Body of pancreas (tissue), 4 donors: ENCODE results near the gene TCF3. TPM values are rescaled to one million over a fixed set of nuclear protein-coding genes. Genes with fewer than 3 reads are reported as not detected.

Source experiments
- ATAC-seq: fragments of 150-250 bp; one replicate; pipeline ENCODE4 v1.9.1; 2016
- DNase-seq, 4 donors: peaks; one replicate each; pipeline ENCODE4 v3.0.0-alpha.2; 2019
- H3K27ac ChIP-seq, 4 donors: fragments of 200-600 bp; sonication (generic); 1 replicate in 3 of 4; 2 replicates in 1 of 4; pipeline versions ENCODE4 v1.5.1 to v1.6.1; 2016 to 2019; ENCODE audit warnings: mild to moderate bottlenecking in 1 of 4, mixed read lengths in 1 of 4, moderate library complexity in 1 of 4
- H3K27me3 ChIP-seq, 2 donors: fragments of 200-600 bp; sonication (generic); one replicate each; pipeline ENCODE4 v1.6.0; 2016; ENCODE audit warnings: mild to moderate bottlenecking in 1 of 2
- H3K36me3 ChIP-seq, 2 donors: fragments of 200-600 bp; sonication (generic); replicated peaks in 1 of 2; 2 replicates each; pipeline ENCODE4 v1.5.1; 2016; ENCODE audit warnings: low read depth in 2 of 2; ENCODE audit not compliant: insufficient read depth in 1 of 2
- H3K4me1 ChIP-seq: fragments of 200-600 bp; sonication (generic); one replicate; pipeline ENCODE4 v1.6.0; 2016
- H3K4me3 ChIP-seq, 2 donors: fragments of 200-600 bp; sonication (generic); 1 replicate in 1 of 2; 2 replicates in 1 of 2; pipeline ENCODE4 v1.5.1; 2016 to 2019
- H3K9me3 ChIP-seq, 3 donors: fragments of 200-600 bp; sonication (generic); 1 replicate in 2 of 3; 2 replicates in 1 of 3; pipeline ENCODE4 v1.5.1; 2016
- CTCF ChIP-seq, 7 experiments: fragments of 450-650 bp in 4 of 7; fragments of 200-600 bp in 3 of 7; sonication (generic) in 3 of 7; IDR thresholded peaks; one replicate each; pipeline ENCODE4 v1.5.1; 2016 to 2019; ENCODE audit warnings: antibody characterized with exemption in 7 of 7
- POLR2A ChIP-seq, 3 donors: fragments of 450-650 bp; IDR thresholded peaks; one replicate each; pipeline ENCODE4 v1.6.1; 2016; ENCODE audit warnings: antibody characterized with exemption in 3 of 3, mild to moderate bottlenecking in 2 of 3
- WGBS, 2 donors: methylation state at CpG; one replicate each; pipeline ENCODE4 v1.1.5; 2017; 5-methylcytosine and 5-hydroxymethylcytosine counted together
- intact Hi-C: fragments of 100-400 bp; cut with DNase I; formaldehyde crosslinking; loops from one replicate; pipeline ENCODE4 v1.15.1; 2023
- total RNA-seq, 2 donors: library from RNA; depleted of rRNA; stranded (reverse); fragments of >200 nt; gene quantifications; one replicate each; pipeline ENCODE4 v1.1.0, GENCODE V29; 2016

The TCF3 gene
- total RNA-seq, 2 donors from 2014 or later: 23.7 to 25.4 TPM

GRCh38 chr19:1631557-1632100, 20.8 kb downstream of the TCF3 start:
- ATAC-seq (no peak), DNase-seq (no peak)
- Histone ChIP-seq H3K27ac (no peak overlapping the region), H3K27me3 (no peaks in the 10 kb centered on the region), H3K4me3 (no peak overlapping the region), H3K9me3 (no peaks in the 10 kb centered on the region), H3K4me1 (no peaks in the 10 kb centered on the region), H3K36me3 (peaks cover 0 to 3% of the 10 kb centered on the region in 2 donors)
- TF ChIP-seq POLR2A (IDR thresholded peaks at IDR 0.05) (no peak), CTCF (IDR thresholded peaks at IDR 0.05) (no peak)
- WGBS, 2 donors: 95 to 100% methylated on average over 4 to 23 of the region's 31 CpGs
- intact Hi-C loops: no loop called here

- H3K4me3 ChIP-seq: no peak overlapping the region
- DNase-seq (no peak), ATAC-seq (no peak)
- no peaks in the 10 kb centered on the region for H3K4me1 ChIP-seq
- TF ChIP-seq POLR2A (IDR thresholded peaks at IDR 0.05): no peak
- no peak for TF ChIP-seq CTCF (IDR thresholded peaks at IDR 0.05)
- peaks cover 0 to 3% of the 10 kb centered on the region in 2 donors for H3K36me3 ChIP-seq
- intact Hi-C loops: no loop called here
- 83 to 94% methylated on average over 1 to 17 of the region's 17 CpGs for whole genome bisulfite sequencing, 2 donors
- no peak overlapping the region for H3K27ac ChIP-seq
- H3K27me3 ChIP-seq: no peaks in the 10 kb centered on the region
- no peaks in the 10 kb centered on the region for H3K9me3 ChIP-seq
Measured at GRCh38 chr19:1630811-1631210, 21.6 kb downstream of the TCF3 start.

GRCh38 chr19:1630012-1630411, 22.4 kb downstream of the TCF3 start:
- intact Hi-C loops: no loop called here
- H3K4me1 ChIP-seq: no peaks in the 10 kb centered on the region
- H3K27ac ChIP-seq: no peak overlapping the region
- TF ChIP-seq POLR2A (IDR thresholded peaks at IDR 0.05) (no peak), CTCF (IDR thresholded peaks at IDR 0.05) (no peak)
- ATAC-seq (no peak), DNase-seq (no peak)
- H3K9me3 ChIP-seq: no peaks in the 10 kb centered on the region
- no peak overlapping the region for H3K4me3 ChIP-seq
- H3K36me3 ChIP-seq: peaks cover 0 to 3% of the 10 kb centered on the region in 2 donors
- 87 to 90% methylated on average over 12 to 20 of the region's 20 CpGs for WGBS, 2 donors
- no peaks in the 10 kb centered on the region for H3K27me3 ChIP-seq

GRCh38 chr19:1629256-1629808, 23.1 kb downstream of the TCF3 start:
- ATAC-seq (no peak), DNase-seq (no peak)
- H3K27me3 ChIP-seq: no peaks in the 10 kb centered on the region
- no peak overlapping the region for H3K27ac ChIP-seq
- no peak for TF ChIP-seq POLR2A (IDR thresholded peaks at IDR 0.05)
- no peak for TF ChIP-seq CTCF (IDR thresholded peaks at IDR 0.05)
- no peaks in the 10 kb centered on the region for H3K4me1 ChIP-seq
- WGBS, 2 donors: 91 to 93% methylated on average over 15 to 21 of the region's 24 CpGs
- no peak overlapping the region for H3K4me3 ChIP-seq
- H3K36me3 ChIP-seq: peaks cover 0 to 3% of the 10 kb centered on the region in 2 donors
- intact Hi-C loops: no loop called here
- H3K9me3 ChIP-seq: no peaks in the 10 kb centered on the region

DNA sequence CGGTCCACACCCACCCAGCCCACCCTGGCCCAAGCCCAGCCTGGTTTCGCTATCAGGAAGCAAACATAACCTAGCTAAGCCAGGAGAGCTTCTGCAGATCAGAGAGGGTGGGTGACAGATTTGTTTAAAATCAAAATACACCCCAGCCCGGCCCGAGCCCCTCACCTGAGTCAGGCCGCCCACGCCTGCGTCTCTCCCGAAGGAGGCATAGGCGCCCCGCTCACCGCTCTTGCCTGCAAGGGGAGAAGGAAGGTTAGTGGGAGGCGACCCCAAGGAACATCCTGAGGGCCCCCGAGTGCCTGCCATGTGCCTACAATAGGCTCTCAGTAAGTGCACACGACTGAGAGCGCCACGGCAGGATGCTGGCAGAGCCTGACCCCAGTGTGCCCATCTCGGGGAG, 25.2 kb downstream of the TCF3 start:
- Histone ChIP-seq H3K36me3 (peaks cover 0 to 3% of the 10 kb centered on the region in 2 donors), H3K4me3 (no peak overlapping the region), H3K4me1 (no peaks in the 10 kb centered on the region), H3K27ac (no peak overlapping the region), H3K9me3 (no peaks in the 10 kb centered on the region), H3K27me3 (no peaks in the 10 kb centered on the region)
- intact Hi-C loops: no loop called here
- WGBS, 2 donors: 80 to 90% methylated on average over 1 to 17 of the region's 17 CpGs
- no peak for ATAC-seq
- no peak for TF ChIP-seq CTCF (IDR thresholded peaks at IDR 0.05)
- no peak for TF ChIP-seq POLR2A (IDR thresholded peaks at IDR 0.05)
- no peak for DNase-seq
